H1 (cell line): ENCODE measurements around the gene NHSL2. TPM values are rescaled to one million over a fixed set of nuclear protein-coding genes. Genes with fewer than 3 reads are reported as not detected.

Source experiments
- CTCF ChIA-PET: fragments of 300-600 bp; sonication (Branson Sonifier 250); formaldehyde crosslinking; loops from one replicate; lab custom pipeline; 2021; ENCODE audit not compliant: partially characterized antibody; lab: Charles Lee
- POLR2A ChIA-PET: fragments of 300-600 bp; sonication (Branson Sonifier 250); formaldehyde crosslinking; loops from one replicate; lab custom pipeline; 2021; ENCODE audit warnings: inconsistent platforms; ENCODE audit not compliant: partially characterized antibody; lab: Charles Lee
- DNase-seq, 2 experiments: peaks; one replicate each; pipeline versions ENCODE4 v3.0.0 to v3.0.0-alpha.2; 2010 to 2022; ENCODE audit warnings: low spot score in 2 of 2, low read depth in 1 of 2, mixed read lengths in 1 of 2
- FAIRE-seq: peaks from 2 replicates; lab custom pipeline; 2011; peaks lifted over from hg19 to GRCh38; lab: Jason Lieb, UNC
- H2AFZ ChIP-seq: 2 replicates; pipeline ENCODE4 v1.8.1; 2012; ENCODE audit warnings: low read length, inconsistent platforms
- H2AK5ac ChIP-seq: 2 replicates; pipeline ENCODE4 v1.6.1; 2013; ENCODE audit warnings: low read depth, low read length
- H2BK120ac ChIP-seq: replicated peaks from 2 replicates; pipeline ENCODE3; 2013; ENCODE audit warnings: low read depth, low read length, inconsistent platforms
- H2BK12ac ChIP-seq: 2 replicates; pipeline ENCODE4 v1.6.1; 2013; ENCODE audit warnings: low read depth, low read length
- H2BK15ac ChIP-seq: 2 replicates; pipeline ENCODE4 v1.6.1; 2013; ENCODE audit warnings: low read length
- H2BK20ac ChIP-seq: 2 replicates; pipeline ENCODE4 v1.6.1; 2013; ENCODE audit warnings: low read length
- H2BK5ac ChIP-seq: 2 replicates; pipeline ENCODE4 v1.6.1; 2013; ENCODE audit warnings: low read depth, low read length
- H3K14ac ChIP-seq: 2 replicates; pipeline ENCODE4 v1.6.1; 2013; ENCODE audit warnings: inconsistent platforms; ENCODE audit not compliant: insufficient read length
- H3K18ac ChIP-seq: 2 replicates; pipeline ENCODE4 v1.6.1; 2013; ENCODE audit warnings: low read length; ENCODE audit errors: extremely low read depth
- H3K23ac ChIP-seq: 2 replicates; pipeline ENCODE4 v1.6.1; 2013; ENCODE audit warnings: inconsistent platforms; ENCODE audit not compliant: insufficient read length
- H3K23me2 ChIP-seq: 2 replicates; pipeline ENCODE4 v1.6.1; 2013; ENCODE audit warnings: low read depth, low read length
- H3K27ac ChIP-seq: 2 replicates; pipeline ENCODE4 v1.6.1; 2011; ENCODE audit warnings: low read depth, low read length, inconsistent platforms
- H3K27me3 ChIP-seq, 4 experiments: replicated peaks in 1 of 4; 1 replicate in 1 of 4; 2 replicates in 3 of 4; pipeline versions ENCODE4 v1.6.1 to v1.8.1; 2011 to 2013; ENCODE audit warnings: low read length in 3 of 4, mild to moderate bottlenecking in 3 of 4, inconsistent platforms in 2 of 4, mixed read lengths in 2 of 4, moderate library complexity in 1 of 4; ENCODE audit not compliant: control insufficient read depth in 3 of 4, insufficient read depth in 3 of 4; ENCODE audit errors: extremely low read depth in 1 of 4
- H3K36me3 ChIP-seq, 4 experiments: 2 replicates each; pipeline versions ENCODE4 v1.6.1 to v1.8.1; 2011 to 2013; ENCODE audit warnings: mild to moderate bottlenecking in 4 of 4, low read length in 3 of 4, moderate library complexity in 2 of 4, control low read depth in 1 of 4, inconsistent platforms in 1 of 4; ENCODE audit not compliant: insufficient read depth in 4 of 4, control insufficient read depth in 2 of 4
- H3K4ac ChIP-seq: replicated peaks from 2 replicates; pipeline ENCODE3; 2013; ENCODE audit warnings: low read length, low read depth, mixed read lengths, inconsistent platforms; ENCODE audit not compliant: insufficient read length
- H3K4me1 ChIP-seq, 4 experiments: replicated peaks in 1 of 4; 1 replicate in 1 of 4; 2 replicates in 3 of 4; pipeline versions ENCODE4 v1.6.1 to v1.8.1; 2011 to 2013; ENCODE audit warnings: low read length in 3 of 4, inconsistent platforms in 2 of 4, mixed read lengths in 1 of 4; ENCODE audit not compliant: insufficient read depth in 4 of 4, control insufficient read depth in 3 of 4
- H3K4me2 ChIP-seq, 2 experiments: 2 replicates each; pipeline versions ENCODE4 v1.6.1 to v1.8.1; 2011 to 2013; ENCODE audit warnings: low read depth in 2 of 2, low read length in 2 of 2, control low read depth in 1 of 2, inconsistent platforms in 1 of 2, mild to moderate bottlenecking in 1 of 2; ENCODE audit not compliant: insufficient read depth in 1 of 2
- H3K4me3 ChIP-seq, 4 experiments: fragments of 200-600, 300-600 bp in 1 of 4; sonication (generic), shearing (Covaris generic), sonication (Bioruptor Twin) in 1 of 4; 2 replicates each; pipeline versions ENCODE4 v1.5.1 to v1.8.1; 2011 to 2016; ENCODE audit warnings: low read length in 4 of 4, low read depth in 3 of 4, control low read depth in 2 of 4, inconsistent platforms in 2 of 4, mild to moderate bottlenecking in 2 of 4, mixed read lengths in 1 of 4, moderate library complexity in 1 of 4; ENCODE audit not compliant: insufficient read depth in 2 of 4; ENCODE audit errors: extremely low read depth in 1 of 4
- H3K56ac ChIP-seq: replicated peaks from 2 replicates; pipeline ENCODE3; 2013; ENCODE audit warnings: low read depth, mild to moderate bottlenecking, mixed read lengths, low read length, inconsistent platforms; ENCODE audit not compliant: insufficient read length
- H3K79me1 ChIP-seq: 2 replicates; pipeline ENCODE4 v1.6.1; 2013; ENCODE audit warnings: low read depth, low read length, control low read depth
- H3K79me2 ChIP-seq, 2 experiments: 2 replicates each; pipeline versions ENCODE4 v1.6.1 to v1.8.1; 2012 to 2013; ENCODE audit warnings: low read length in 2 of 2, mild to moderate bottlenecking in 2 of 2, inconsistent platforms in 1 of 2; ENCODE audit not compliant: insufficient read depth in 2 of 2, control insufficient read depth in 1 of 2
- H3K9ac ChIP-seq, 4 experiments: replicated peaks in 1 of 4; 1 replicate in 1 of 4; 2 replicates in 3 of 4; pipeline versions ENCODE4 v1.6.1 to v1.8.1; 2011 to 2013; ENCODE audit warnings: low read depth in 3 of 4, low read length in 3 of 4, control low read depth in 2 of 4, mild to moderate bottlenecking in 2 of 4, moderate library complexity in 2 of 4, inconsistent platforms in 1 of 4; ENCODE audit errors: extremely low read depth in 1 of 4
- H3K9me3 ChIP-seq, 2 experiments: 2 replicates each; pipeline versions ENCODE4 v1.6.1 to v1.8.1; 2012 to 2013; ENCODE audit warnings: mild to moderate bottlenecking in 2 of 2, moderate library complexity in 2 of 2, control low read depth in 1 of 2, inconsistent platforms in 1 of 2, low read depth in 1 of 2, low read length in 1 of 2, mixed read lengths in 1 of 2; ENCODE audit not compliant: insufficient read depth in 2 of 2
- H4K20me1 ChIP-seq, 2 experiments: replicated peaks in 1 of 2; 2 replicates each; pipeline versions ENCODE3 to v1.8.1; 2011 to 2013; ENCODE audit warnings: inconsistent platforms in 2 of 2, low read length in 2 of 2, mild to moderate bottlenecking in 1 of 2; ENCODE audit not compliant: insufficient read depth in 2 of 2, control insufficient read depth in 1 of 2
- H4K5ac ChIP-seq: 2 replicates; pipeline ENCODE4 v1.6.1; 2013; ENCODE audit warnings: low read length, low read depth, mixed read lengths, inconsistent platforms; ENCODE audit not compliant: insufficient read length
- H4K8ac ChIP-seq: 2 replicates; pipeline ENCODE4 v1.8.0; 2013; ENCODE audit warnings: mild to moderate bottlenecking, moderate library complexity, low read length, inconsistent platforms; ENCODE audit not compliant: insufficient read depth; ENCODE audit errors: extremely low read depth
- H4K91ac ChIP-seq: replicated peaks from 2 replicates; pipeline ENCODE3; 2013; ENCODE audit warnings: low read length, mixed read lengths, inconsistent platforms; ENCODE audit not compliant: insufficient read length
- KDM4A ChIP-seq: IDR thresholded peaks from one replicate; pipeline ENCODE4 v1.7.1; 2012; ENCODE audit warnings: low read depth, mild to moderate bottlenecking, moderate library complexity, low read length, inconsistent platforms; ENCODE audit not compliant: severe bottlenecking
- MAX ChIP-seq: IDR thresholded peaks from 2 replicates; pipeline ENCODE4 v1.6.1; 2012; ENCODE audit warnings: inconsistent platforms
- WGBS, 2 experiments: shearing (Covaris generic) in 1 of 2; methylation state at CpG; one replicate each; pipeline versions ENCODE4 v1.1.6 to v1.1.7; 2013 to 2015; ENCODE audit warnings: low lambda C conversion rate in 2 of 2, mixed read lengths in 2 of 2, inconsistent platforms in 1 of 2, low coverage in 1 of 2, missing lambda C conversion rate in 1 of 2; ENCODE audit not compliant: insufficient replicate concordance in 2 of 2, insufficient coverage in 1 of 2, insufficient read length in 1 of 2; ENCODE audit errors: extremely low coverage in 1 of 2, missing lambda C conversion rate in 1 of 2; 5-methylcytosine and 5-hydroxymethylcytosine counted together
- polyA plus RNA-seq, 7 experiments: library from polyadenylated mRNA; depleted of rRNA in 3 of 7; stranded (reverse) in 5 of 7; unstranded in 2 of 7; fragments of >200 nt in 5 of 7; fragments of 200-250 nt in 2 of 7; gene quantifications; 1 replicate in 5 of 7; 2 replicates in 1 of 7; 4 replicates in 1 of 7; pipeline versions ENCODE4 v1.2.1 to v1.2.3, GENCODE V29; 2011 to 2013; ENCODE audit warnings: missing spikeins in 2 of 7, mixed read lengths in 2 of 7
- total RNA-seq: library from RNA; stranded (reverse); fragmentation: NEBNext Ultra II Directional; extraction: Animal tissue kit (Norgen Biotek cat#: 25700); gene quantifications from 2 replicates; pipeline ENCODE4 v1.2.1, GENCODE V29; 2021

NHSL2 gene
- total and polyA plus RNA-seq, 2 of the 8 experiments (the other 6 are each of a cell fraction or from before 2014, with no cell fraction given) = 3.7 to 7.2 TPM

DNA sequence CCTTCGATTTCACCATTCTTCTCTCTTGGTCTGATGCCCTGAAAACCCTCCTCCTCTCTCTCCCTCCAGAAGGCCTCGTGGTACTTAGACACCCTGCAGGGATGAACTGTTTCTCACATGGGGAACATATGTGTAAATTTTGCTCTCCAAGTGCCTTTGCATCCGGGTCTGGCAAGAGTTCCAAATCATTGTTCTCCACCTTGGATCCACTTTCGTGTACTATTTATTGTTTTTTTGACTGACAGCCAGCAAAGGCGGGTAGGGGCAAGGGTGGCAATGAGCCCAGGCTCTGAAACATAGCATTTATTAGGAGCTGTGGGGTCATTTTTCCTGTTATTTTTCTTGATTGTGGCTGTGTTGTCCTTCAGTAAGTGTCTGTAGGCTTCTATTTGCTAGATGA, 139.4 kb downstream of the NHSL2 start:
- TF ChIP-seq KDM4A (no peak), MAX (no peak)
- TF ChIP-seq, all 59 proteins: peak for 0
- Histone ChIP-seq H2BK5ac (no peak overlapping the region), H3K4ac (no peak overlapping the region), H3K36me3 (no peaks in the 10 kb centered on the region), H2BK15ac (no peak overlapping the region), H3K27ac (no peak overlapping the region), H3K79me2 (no peaks in the 10 kb centered on the region), H3K9ac (no peak overlapping the region), H3K79me1 (no peaks in the 10 kb centered on the region), H2BK120ac (no peak overlapping the region), H4K5ac (no peak overlapping the region), H3K27me3 (no peaks in the 10 kb centered on the region), H2BK12ac (no peak overlapping the region), H2BK20ac (no peak overlapping the region), H2AFZ (no peak overlapping the region), H4K91ac (no peak overlapping the region), H3K14ac (no peak overlapping the region), H4K8ac (no peak overlapping the region), H3K23ac (no peak overlapping the region), H3K4me2 (no peak overlapping the region), H3K9me3 (no peaks in the 10 kb centered on the region), H2AK5ac (no peak overlapping the region), H3K4me1 (peaks cover 7 to 27% (median 22%) of the 10 kb centered on the region in 4 experiments), H3K4me3 (no peak overlapping the region), H3K56ac (no peak overlapping the region), H3K23me2 (no peaks in the 10 kb centered on the region), H3K18ac (no peak overlapping the region), H4K20me1 (no peaks in the 10 kb centered on the region)
- no peak for DNase-seq
- no peak for FAIRE-seq
- ChIA-PET CTCF (interaction anchor here (1.4 kb wide), 1 partner anchor 31 kb away, joined by 5 read pairs; no protein-coding TSS in a partner anchor), POLR2A (interaction anchor here (0.6 kb wide), 1 partner anchor 8 kb away, joined by 3 read pairs; no protein-coding TSS in a partner anchor)
- WGBS, 2 experiments = 86% methylated on average over 5 of the region's 5 CpGs; no CpG with 5 or more reads in 1 of the 2 experiments
